ENCODE measurements around the gene RAB19. TPM values are rescaled to one million over a fixed set of nuclear protein-coding genes. Genes with fewer than 3 reads are reported as not detected.
"Not testable (repeated sequence)": the region's sequence is repeated elsewhere in the genome, so short reads cannot be mapped to it uniquely, and the experiment has no call there.

RAB19 gene
- total RNA-seq, 2 experiments from 2014 or later: 7.2 to 7.3 TPM

GRCh38 chr7:140435252-140435895 lies 31.5 kb downstream of the RAB19 start:
- H3K27ac Mint-ChIP-seq: no peak overlapping the region
- DNase-seq: no peak
- no peaks in the 10 kb centered on the region for H3K4me1 Mint-ChIP-seq (ENCODE audit: low read depth)
- H3K27me3 Mint-ChIP-seq (ENCODE audit: low read depth): no peaks in the 10 kb centered on the region
- H3K4me3 Mint-ChIP-seq: no peak overlapping the region
- CTCF ChIA-PET: no interaction called here
- H3K36me3 Mint-ChIP-seq (ENCODE audit: low read depth): no peaks in the 10 kb centered on the region
- no peak for ATAC-seq
- POLR2A ChIA-PET: no interaction called here
- H3K9me3 Mint-ChIP-seq (ENCODE audit: insufficient read depth): no peaks in the 10 kb centered on the region

DNA sequence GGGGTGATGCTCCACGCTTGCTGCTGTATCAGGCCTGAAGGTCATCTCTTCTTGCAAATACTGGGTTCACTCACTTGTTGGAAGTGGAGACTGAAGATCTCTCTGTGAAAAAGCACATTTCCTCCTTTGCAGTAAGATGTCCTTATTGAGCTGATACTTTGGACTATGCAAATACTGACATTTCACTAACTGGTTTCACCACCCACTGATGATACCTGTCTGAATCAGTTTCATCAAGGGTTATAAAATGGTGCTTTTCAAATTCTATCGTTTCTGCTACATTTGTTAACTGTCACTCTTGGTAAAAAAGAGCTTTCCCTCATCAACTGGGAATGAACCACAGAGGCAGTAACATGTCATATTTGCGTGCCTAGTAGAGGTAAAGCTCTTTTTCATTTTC lies 35.5 kb downstream of the RAB19 start:
- CTCF ChIA-PET: no interaction called here

GRCh38 chr7:140440593-140440992 lies 36.7 kb downstream of the RAB19 start:
- DNase-seq: no peak
- no peak for ATAC-seq
- Mint-ChIP-seq H3K27ac (no peak overlapping the region), H3K4me1 (ENCODE audit: low read depth) (peaks cover 1% of the 10 kb centered on the region), H3K4me3 (no peak overlapping the region), H3K9me3 (ENCODE audit: insufficient read depth) (no peaks in the 10 kb centered on the region), H3K36me3 (ENCODE audit: low read depth) (no peaks in the 10 kb centered on the region), H3K27me3 (ENCODE audit: low read depth) (no peaks in the 10 kb centered on the region)
- ChIA-PET CTCF (interaction anchor here (1.1 kb wide), 1 partner anchor 24 kb away, joined by 3 read pairs; no protein-coding TSS in a partner anchor), POLR2A (no interaction called here)

More for the DNA sequence above, 35.5 kb downstream of the RAB19 start:
- no peak overlapping the region for H3K4me3 Mint-ChIP-seq
- H3K9me3 Mint-ChIP-seq (ENCODE audit: insufficient read depth): no peaks in the 10 kb centered on the region
- DNase-seq (no peak), ATAC-seq (no peak)
- no peak overlapping the region for H3K27ac Mint-ChIP-seq
- POLR2A ChIA-PET: no interaction called here
- no peaks in the 10 kb centered on the region for H3K36me3 Mint-ChIP-seq (ENCODE audit: low read depth)
- H3K27me3 Mint-ChIP-seq (ENCODE audit: low read depth): no peaks in the 10 kb centered on the region
- H3K4me1 Mint-ChIP-seq (ENCODE audit: low read depth): peaks cover 1% of the 10 kb centered on the region

DNA sequence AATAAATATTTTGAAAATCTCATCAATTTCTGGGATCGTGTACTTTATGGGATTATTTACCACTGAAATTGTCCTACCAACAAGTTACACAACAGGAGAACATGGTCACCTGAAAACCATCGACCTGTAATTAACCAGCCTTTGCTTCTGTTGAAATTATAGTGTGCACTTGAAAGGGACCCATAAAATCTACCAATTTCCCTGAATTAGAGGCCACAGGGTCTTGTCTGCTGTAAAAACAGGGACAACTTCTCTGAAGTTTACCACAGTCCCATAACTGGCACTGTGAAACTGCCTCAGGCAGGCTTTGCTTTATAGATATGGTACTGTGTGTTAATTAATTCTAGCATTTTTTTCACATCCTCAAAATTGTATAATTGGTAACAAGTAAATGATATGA lies 37.7 kb downstream of the RAB19 start:
- H3K27me3 Mint-ChIP-seq (ENCODE audit: low read depth): no peaks in the 10 kb centered on the region
- DNase-seq: no peak
- CTCF ChIA-PET: no interaction called here
- no peaks in the 10 kb centered on the region for H3K9me3 Mint-ChIP-seq (ENCODE audit: insufficient read depth)
- no peak overlapping the region for H3K27ac Mint-ChIP-seq
- POLR2A ChIA-PET: no interaction called here
- no peak overlapping the region for H3K4me3 Mint-ChIP-seq
- H3K36me3 Mint-ChIP-seq (ENCODE audit: low read depth): no peaks in the 10 kb centered on the region
- H3K4me1 Mint-ChIP-seq (ENCODE audit: low read depth): peaks cover 1% of the 10 kb centered on the region
- ATAC-seq: no peak

DNA sequence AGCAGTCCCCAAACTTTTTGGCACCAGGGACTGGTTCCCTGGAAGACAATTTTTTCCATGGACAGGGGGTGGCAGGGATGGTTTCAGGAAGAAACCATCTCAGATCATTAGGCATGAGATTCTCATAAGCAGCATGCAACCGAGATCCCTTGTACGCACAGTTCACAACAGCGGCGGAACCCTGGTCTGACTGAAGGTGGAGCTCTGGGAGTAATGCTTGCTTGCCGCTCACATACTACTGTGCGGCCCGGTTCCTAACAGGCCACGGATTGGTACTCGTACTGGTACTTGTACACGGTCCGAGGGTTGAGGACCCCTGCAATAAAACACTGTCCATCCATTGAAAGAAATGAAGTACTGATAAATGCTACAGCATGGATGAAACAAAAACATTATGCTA lies 42.6 kb downstream of the RAB19 start:
- no peak overlapping the region for H3K4me3 Mint-ChIP-seq
- no peak for DNase-seq
- no peaks in the 10 kb centered on the region for H3K27me3 Mint-ChIP-seq (ENCODE audit: low read depth)

DNA sequence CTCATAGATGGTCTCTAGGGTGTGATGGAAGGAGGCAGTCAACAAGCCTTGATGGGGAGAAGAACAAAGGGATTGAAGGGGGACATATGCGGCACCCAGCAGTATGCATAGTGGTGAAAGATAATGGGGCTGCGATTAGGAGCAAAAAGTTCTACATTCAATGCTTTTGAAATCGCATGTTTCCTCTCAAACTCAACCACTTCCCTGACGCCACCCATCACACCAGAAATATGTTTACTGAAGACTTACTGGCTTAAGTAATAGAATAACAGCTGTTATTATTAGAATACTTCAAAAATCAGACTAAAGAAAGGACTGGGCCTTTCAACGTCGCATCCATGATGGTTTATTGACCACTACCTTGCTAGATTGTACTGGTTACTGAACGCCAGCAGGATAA lies 44.0 kb downstream of the RAB19 start:
- H3K27ac Mint-ChIP-seq: no peak overlapping the region
- CTCF ChIA-PET: no interaction called here

More for the DNA sequence above, 42.6 kb downstream of the RAB19 start:
- ChIA-PET POLR2A (no interaction called here), CTCF (no interaction called here)
- H3K4me1 Mint-ChIP-seq (ENCODE audit: low read depth): peaks cover 14% of the 10 kb centered on the region
- ATAC-seq: no peak
- no peaks in the 10 kb centered on the region for H3K36me3 Mint-ChIP-seq (ENCODE audit: low read depth)
- H3K27ac Mint-ChIP-seq: no peak overlapping the region
- no peaks in the 10 kb centered on the region for H3K9me3 Mint-ChIP-seq (ENCODE audit: insufficient read depth)

GRCh38 chr7:140448781-140449480 lies 45.1 kb downstream of the RAB19 start:
- POLR2A ChIA-PET: no interaction called here
- no peak for ATAC-seq
- Mint-ChIP-seq H3K9me3 (ENCODE audit: insufficient read depth) (no peaks in the 10 kb centered on the region), H3K4me1 (ENCODE audit: low read depth) (peaks cover 18% of the 10 kb centered on the region), H3K27ac (no peak overlapping the region), H3K27me3 (ENCODE audit: low read depth) (no peaks in the 10 kb centered on the region), H3K36me3 (ENCODE audit: low read depth) (peaks cover 14% of the 10 kb centered on the region), H3K4me3 (no peak overlapping the region)
- DNase-seq: no peak
- CTCF ChIA-PET: no interaction called here

More for the DNA sequence above, 44.0 kb downstream of the RAB19 start:
- Mint-ChIP-seq H3K36me3 (ENCODE audit: low read depth) (peaks cover 6% of the 10 kb centered on the region), H3K4me1 (ENCODE audit: low read depth) (peaks cover 17% of the 10 kb centered on the region), H3K27me3 (ENCODE audit: low read depth) (no peaks in the 10 kb centered on the region), H3K9me3 (ENCODE audit: insufficient read depth) (no peaks in the 10 kb centered on the region), H3K4me3 (no peak overlapping the region)
- POLR2A ChIA-PET: no interaction called here
- no peak for DNase-seq
- ATAC-seq: no peak

- no peak for ATAC-seq
- Mint-ChIP-seq H3K36me3 (ENCODE audit: low read depth) (peaks cover 38% of the 10 kb centered on the region), H3K9me3 (ENCODE audit: insufficient read depth) (no peaks in the 10 kb centered on the region), H3K4me1 (ENCODE audit: low read depth) (peaks cover 31% of the 10 kb centered on the region), H3K27me3 (ENCODE audit: low read depth) (no peaks in the 10 kb centered on the region), H3K4me3 (no peak overlapping the region), H3K27ac (no peak overlapping the region)
- ChIA-PET CTCF (no interaction called here), POLR2A (no interaction called here)
- DNase-seq: no peak
Observed at GRCh38 chr7:140451716-140452115, 47.9 kb downstream of the RAB19 start.

DNA sequence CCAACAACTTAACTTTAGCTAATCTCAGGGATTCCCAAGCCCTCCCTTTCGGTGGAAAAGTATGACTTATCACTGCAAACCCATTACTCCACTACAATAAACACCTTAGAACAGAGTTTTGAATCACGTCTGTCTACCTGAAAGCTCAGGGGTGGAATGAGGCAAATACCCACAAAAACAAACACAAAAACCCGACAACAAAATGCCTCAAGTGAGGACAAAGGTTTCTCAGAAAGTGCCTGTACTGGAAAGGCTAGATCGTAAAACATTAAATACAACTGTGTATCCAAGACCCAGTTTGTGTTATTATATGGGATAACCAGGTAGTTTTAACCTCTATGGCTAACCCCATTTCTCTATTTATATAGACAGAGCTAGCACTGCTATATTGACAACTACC lies 49.4 kb downstream of the RAB19 start:
- no peak for DNase-seq
- no peak overlapping the region for H3K27ac Mint-ChIP-seq
- CTCF ChIA-PET: interaction anchor here (0.6 to 1.2 kb wide), 2 partner anchors 9 to 778 kb away, joined by 3 read pairs; no protein-coding TSS in a partner anchor
- H3K36me3 Mint-ChIP-seq (ENCODE audit: low read depth): peaks cover 48% of the 10 kb centered on the region
- H3K9me3 Mint-ChIP-seq (ENCODE audit: insufficient read depth): no peaks in the 10 kb centered on the region
- no peak for ATAC-seq
- no peaks in the 10 kb centered on the region for H3K27me3 Mint-ChIP-seq (ENCODE audit: low read depth)
- H3K4me1 Mint-ChIP-seq (ENCODE audit: low read depth): peaks cover 25% of the 10 kb centered on the region
- no peak overlapping the region for H3K4me3 Mint-ChIP-seq
- POLR2A ChIA-PET: interaction anchor here (0.8 kb wide), 1 partner anchor 25 kb away, joined by 3 read pairs; no protein-coding TSS in a partner anchor

- peak overlapping the region; percentile 44 for H3K27ac Mint-ChIP-seq
- H3K27me3 Mint-ChIP-seq (ENCODE audit: low read depth); ATAC-seq; H3K4me3 Mint-ChIP-seq; DNase-seq; H3K9me3 Mint-ChIP-seq (ENCODE audit: insufficient read depth): not testable (repeated sequence)
- ChIA-PET POLR2A (interaction anchor here (0.8 kb wide), 1 partner anchor 24 kb away, joined by 3 read pairs; no protein-coding TSS in a partner anchor), CTCF (interaction anchor here (1.2 kb wide), 1 partner anchor 10 kb away, joined by 3 read pairs; no protein-coding TSS in a partner anchor)
- H3K36me3 Mint-ChIP-seq (ENCODE audit: low read depth): peaks cover 53% of the 10 kb centered on the region
- peaks cover 25% of the 10 kb centered on the region for H3K4me1 Mint-ChIP-seq (ENCODE audit: low read depth)
Observed at GRCh38 chr7:140453785-140454656, 50.2 kb downstream of the RAB19 start.

DNA sequence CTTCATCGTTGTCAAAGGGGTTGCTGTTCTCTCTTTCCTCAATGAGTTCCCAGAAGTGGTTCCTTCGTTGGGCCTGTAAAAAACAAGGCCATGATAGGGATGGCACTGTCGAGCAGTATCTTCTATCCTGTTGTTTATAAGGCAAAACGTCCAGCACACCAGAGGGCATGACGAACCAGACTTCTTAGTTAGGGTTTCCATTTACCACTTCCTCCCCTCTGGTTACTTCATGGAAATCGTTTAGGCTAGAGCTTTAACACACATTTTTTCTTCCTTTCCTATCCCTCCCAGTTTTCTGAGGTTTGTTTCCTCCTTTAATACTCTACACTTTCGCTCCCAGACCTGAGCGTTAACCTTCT lies 50.8 kb downstream of the RAB19 start:
- peak overlapping the region; percentile 45 for H3K27ac Mint-ChIP-seq
- no peak for ATAC-seq
- H3K4me3 Mint-ChIP-seq: no peak overlapping the region
- peaks cover 25% of the 10 kb centered on the region for H3K4me1 Mint-ChIP-seq (ENCODE audit: low read depth)
- ChIA-PET CTCF (interaction anchor here (1.2 kb wide), 1 partner anchor 11 kb away, joined by 3 read pairs; no protein-coding TSS in a partner anchor), POLR2A (no interaction called here)
- H3K9me3 Mint-ChIP-seq (ENCODE audit: insufficient read depth): no peaks in the 10 kb centered on the region
- no peak for DNase-seq
- peaks cover 59% of the 10 kb centered on the region for H3K36me3 Mint-ChIP-seq (ENCODE audit: low read depth)
- H3K27me3 Mint-ChIP-seq (ENCODE audit: low read depth): no peaks in the 10 kb centered on the region

DNA sequence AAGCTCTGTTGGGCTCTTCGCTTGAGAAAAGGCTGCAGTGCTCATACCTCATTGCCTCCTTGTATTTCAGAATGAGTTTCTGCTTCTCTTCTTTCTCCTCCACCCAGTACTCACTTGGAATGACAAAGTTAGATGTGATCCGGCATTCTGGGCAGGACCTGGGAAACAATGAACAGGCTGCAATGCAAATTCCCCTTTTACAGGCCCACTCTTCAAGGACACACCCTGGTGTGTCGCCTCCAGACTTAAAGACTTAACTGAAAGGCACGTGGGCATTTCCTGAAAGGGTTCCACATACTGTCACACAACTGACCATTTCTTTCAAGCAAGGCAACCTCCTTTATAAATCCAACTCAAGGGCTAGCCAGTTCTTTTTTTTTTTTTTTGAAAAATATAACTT lies 51.9 kb downstream of the RAB19 start:
- no peak for DNase-seq
- no peak overlapping the region for H3K27ac Mint-ChIP-seq
- H3K4me3 Mint-ChIP-seq: no peak overlapping the region
- peaks cover 21% of the 10 kb centered on the region for H3K4me1 Mint-ChIP-seq (ENCODE audit: low read depth)
- POLR2A ChIA-PET: no interaction called here
- peaks cover 61% of the 10 kb centered on the region for H3K36me3 Mint-ChIP-seq (ENCODE audit: low read depth)
- H3K9me3 Mint-ChIP-seq (ENCODE audit: insufficient read depth): no peaks in the 10 kb centered on the region
- CTCF ChIA-PET: no interaction called here
- ATAC-seq: no peak
- no peaks in the 10 kb centered on the region for H3K27me3 Mint-ChIP-seq (ENCODE audit: low read depth)
